Fibroblast of the conjunctiva (primary cell): ENCODE measurements around the gene GBA2.

Experiments
- DNase-seq: peaks from one replicate; pipeline ENCODE4 v3.0.0-alpha.2; 2010; ENCODE audit warnings: low read depth

Gene GBA2

DNA sequence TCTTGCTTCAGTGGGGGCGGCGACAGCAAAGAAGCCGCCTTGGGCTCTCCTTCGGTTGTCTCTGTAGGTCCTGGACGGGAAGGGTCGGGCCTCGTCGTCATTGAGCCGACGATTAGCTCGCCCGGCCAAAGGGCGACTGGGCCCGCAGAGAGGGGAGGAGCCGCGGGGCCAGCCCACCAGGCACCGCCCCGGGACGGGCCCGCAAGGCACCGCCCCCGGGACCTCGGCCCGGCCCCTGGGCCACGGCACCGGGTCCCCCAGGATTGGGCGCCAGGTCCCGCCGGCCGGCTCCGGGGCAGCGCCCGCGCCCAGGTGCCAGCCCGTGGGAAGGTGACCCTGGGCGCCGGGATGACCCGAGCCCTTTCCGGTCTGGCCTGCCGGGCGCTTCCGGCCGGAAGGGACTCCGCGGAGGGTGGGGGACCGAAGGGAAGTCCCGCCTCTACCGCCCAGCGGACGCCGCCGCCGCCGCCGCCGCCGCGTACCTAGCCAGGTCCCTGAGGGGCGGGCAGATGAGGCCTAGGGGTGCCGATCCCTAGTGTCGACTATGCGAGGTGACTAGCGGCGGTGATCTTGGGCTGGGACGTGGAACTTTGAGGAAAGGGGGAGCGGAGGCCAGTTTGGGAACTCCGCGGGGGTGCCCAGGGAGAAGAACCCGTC is at the start of gene GBA2, which contains the start of gene RGP1:
Gene GBA2 (minus strand): TSS at position 371 of the 657 bp plus-strand sequence. CDS start 524 bp downstream, outside the sequence.
Gene RGP1 (plus strand): TSS at position 430 of the 657 bp plus-strand sequence. CDS start 469 bp downstream, outside the sequence.
- DNase-seq: no peak

DNA sequence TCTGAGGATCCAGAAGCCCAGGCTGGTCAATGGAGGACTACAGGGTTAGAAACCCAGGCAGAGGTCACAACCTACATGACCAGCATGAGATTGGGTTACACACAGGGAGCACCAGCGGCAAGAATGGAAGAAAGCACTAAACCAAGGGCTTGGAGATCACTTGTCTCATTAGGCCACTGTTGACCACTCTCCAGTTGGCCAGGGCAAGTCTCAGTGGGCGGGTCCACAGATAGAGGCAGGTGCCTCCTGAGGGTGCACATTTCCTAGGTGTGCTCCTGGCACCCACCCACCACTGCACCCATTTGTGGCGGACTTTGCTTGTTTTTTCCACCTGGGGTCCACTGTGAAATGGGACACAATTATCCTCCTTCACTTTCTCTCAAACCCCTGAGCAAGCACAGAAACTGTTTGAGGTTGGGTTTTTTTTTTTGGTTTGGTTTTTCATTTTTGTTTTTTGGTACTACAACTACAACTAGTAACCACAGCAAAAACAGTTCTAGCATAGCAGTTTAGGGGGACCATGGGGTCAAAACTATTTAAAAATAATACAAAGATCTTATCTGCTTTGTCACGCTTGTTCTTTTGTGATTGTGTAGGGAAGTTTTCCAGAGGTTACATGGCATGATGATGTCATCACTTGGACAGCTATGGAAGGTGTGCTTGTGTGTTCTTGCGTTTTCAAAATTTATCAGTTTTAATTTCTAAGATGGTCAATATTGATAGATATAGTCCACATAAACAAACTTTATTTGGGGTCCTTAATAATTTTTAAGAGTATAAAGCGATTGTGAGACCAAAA is 48.5 kb upstream of the GBA2 start:
- DNase-seq: no peak

DNA sequence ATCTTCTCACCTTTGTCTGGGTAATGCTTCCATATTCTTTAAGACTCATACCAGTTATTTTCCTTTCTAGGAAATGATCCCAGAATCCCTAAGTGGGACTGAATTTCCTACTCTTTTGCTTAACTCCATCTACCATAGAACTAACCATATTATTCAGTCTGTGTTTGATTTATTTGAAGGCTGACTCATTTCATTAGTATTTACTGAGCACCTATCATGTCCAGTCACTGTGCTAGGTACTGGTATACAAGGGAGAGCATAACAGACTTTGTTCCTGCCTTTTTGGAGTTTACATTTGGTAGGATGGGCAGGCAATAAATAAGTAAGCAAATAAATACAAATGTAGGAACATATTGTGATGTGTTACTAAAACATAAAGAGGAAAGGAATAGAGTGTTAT is 46.7 kb upstream of the GBA2 start:
- DNase-seq: no peak

- no peak for DNase-seq
These were observed 44.4 kb upstream of the GBA2 start for GRCh38 chr9:35793461-35793860.

DNA sequence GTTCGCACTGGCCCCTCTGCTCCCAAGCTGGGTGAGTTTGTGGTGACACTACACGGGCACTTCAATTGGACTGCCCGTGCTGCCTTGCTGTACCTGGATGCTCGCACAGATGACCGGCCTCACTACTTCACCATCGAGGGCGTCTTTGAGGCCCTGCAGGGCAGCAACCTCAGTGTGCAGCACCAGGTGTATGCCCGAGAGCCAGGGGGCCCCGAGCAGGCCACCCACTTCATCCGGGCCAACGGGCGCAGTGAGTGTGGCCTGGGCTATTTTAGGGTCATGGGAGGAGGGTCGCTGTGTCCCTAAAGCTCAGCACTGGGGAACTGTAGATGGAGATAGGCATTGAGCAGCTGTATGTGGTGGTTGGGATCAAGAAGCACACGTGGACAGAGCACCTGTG is 43.8 kb upstream of the GBA2 start:
- DNase-seq: no peak

DNA sequence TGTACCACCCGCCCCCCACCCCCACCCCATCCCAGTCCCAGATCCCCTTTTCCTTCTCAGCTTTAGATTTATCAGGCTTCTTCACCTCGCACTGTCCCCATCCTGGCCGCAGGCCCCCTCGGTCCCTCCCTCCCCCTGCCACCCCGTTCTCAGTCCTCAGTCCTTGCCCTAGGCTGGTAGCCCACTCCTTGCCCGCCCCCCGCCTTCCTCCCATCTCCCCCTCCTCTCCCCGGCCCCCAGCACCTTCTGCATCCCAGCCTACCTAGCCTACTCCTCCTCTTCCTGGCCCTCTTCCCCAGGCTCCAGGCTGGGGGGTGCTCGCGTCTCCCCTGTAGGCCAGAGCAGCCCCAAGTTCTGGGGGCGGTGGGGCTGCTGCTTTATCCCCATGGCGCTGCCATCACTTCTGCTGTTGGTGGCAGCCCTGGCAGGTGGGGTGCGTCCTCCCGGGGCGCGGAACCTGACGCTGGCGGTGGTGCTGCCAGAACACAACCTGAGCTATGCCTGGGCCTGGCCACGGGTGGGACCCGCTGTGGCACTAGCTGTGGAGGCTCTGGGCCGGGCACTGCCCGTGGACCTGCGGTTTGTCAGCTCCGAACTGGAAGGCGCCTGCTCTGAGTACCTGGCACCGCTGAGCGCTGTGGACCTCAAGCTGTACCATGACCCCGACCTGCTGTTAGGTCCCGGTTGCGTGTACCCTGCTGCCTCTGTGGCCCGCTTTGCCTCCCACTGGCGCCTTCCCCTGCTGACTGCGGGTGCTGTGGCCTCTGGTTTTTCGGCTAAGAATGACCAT is 43.2 kb upstream of the GBA2 start:
- DNase-seq: no peak

GRCh38 chr9:35791297-35791921 is 42.4 kb upstream of the GBA2 start, which contains the start of gene NPR2:
NPR2 (plus strand) TSS chr9:35791591; CDS start chr9:35792409, 818 bp downstream.
- no peak for DNase-seq

DNA sequence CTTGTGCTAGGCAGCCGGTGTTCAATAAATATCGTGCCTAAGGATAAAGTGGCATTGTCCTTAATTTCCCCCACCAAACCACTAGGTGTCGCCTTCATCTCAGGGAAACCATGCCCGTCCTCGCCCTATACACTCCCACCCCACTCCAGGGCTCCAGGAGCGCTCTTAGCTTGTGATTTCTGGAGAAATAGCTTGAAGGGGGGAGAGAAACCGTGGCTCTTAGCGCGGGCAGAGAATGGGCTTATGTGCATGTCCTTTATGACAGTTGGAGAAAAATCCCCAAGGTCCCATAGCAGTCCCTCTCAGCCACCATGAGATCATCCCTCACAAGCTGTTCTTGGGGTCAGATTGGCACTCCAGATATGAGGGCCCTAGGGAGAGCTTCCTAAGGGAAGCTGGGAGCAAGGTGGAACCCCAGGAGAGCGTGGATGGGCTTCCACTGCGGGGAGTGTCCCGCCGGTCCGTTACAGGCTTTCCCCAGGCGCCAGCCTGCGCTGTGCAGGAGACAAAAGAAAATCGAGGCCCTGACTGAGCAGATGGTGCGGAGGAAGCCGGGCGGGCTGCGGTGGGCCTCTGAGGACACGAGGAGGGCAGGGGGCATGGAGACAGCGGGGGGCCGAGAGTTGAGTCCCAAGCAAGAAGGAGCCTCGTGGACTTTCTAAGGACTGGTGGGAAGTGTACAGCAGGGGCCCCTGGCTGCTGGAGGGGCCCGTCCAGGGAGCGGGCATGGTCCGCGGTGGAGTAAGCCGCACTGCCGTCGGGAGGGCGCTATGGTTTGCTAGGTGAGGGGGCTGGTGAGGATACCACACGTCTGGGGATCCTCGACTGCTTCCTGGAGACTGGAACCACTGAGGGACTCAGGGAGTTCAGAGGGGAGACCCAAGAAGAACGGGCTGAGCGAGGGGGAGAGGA is 41.6 kb upstream of the GBA2 start:
- peak; percentile 86 for DNase-seq

DNA sequence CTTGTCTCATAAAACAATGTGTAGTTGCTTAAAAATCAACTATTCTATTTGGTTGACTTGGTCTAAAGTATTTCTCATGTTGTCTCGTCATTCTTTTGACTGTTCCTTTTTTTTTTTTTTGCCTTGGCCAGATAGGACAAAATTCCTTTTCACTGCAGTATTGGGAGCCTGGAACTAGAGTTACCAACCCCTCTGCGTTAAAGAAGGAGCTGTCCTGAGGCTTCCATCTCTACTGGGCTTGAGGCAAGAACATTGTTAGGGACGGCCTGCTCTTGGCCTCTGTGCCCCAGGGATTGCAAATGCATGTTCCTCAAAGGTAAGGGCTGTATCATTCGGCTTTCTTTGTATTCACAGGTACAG is 41.0 kb upstream of the GBA2 start:
- no peak for DNase-seq

DNA sequence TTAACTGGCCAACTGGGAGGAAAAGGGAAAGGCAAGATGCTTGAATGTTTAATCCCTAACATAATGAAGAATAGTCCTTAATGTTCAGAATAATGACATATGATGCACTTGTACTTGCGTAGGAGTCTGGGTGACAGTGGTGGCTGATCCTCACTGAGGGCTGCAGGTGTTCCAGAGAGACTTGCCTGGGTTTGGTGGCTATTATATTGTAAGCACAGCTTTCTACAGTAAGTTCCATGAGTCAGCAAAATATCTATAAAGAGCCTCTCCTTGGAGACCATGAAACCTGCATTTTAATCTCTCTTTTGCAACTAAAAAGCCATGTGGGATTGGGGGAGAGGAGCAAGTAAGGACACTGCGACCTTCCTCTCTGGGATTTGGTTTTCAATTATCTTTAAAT is 40.5 kb upstream of the GBA2 start:
- no peak for DNase-seq

DNA sequence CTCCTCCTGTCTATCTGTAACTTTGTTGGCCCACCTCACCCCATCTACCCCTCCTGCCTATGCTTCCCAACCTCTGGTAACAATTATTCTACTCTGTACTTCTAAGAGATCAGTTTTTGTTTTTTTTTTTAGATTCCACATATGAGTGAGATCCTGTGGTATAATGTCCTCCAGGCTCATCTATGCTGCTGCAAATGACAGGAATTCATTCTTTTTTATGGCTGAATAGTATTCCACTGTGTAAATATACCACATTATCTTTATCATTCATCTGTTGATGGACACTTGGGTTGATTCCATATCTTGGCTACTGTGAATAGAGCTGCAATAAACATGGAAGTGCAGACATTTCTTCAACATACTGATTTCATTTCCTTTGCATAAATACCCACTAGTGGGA is 34.4 kb upstream of the GBA2 start:
- DNase-seq: no peak

DNA sequence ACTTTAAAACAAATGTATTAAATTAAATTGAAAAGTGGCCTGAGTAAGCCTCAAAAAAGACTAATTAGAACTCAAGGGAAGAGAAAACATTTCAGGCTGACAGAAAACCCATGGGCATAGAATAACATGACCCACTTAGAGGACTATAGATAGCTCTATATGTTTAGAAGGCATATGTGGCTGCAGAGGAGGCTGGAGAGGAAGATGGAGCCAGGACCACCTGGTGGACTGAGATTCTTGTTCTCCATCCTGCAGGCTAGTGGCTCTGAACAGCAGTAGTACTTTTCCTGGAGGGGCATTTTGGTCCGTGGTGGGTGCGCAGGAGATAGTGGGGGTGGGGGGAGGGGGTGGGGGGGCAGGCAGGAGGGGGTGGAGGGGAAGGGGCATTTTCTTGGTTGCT is 32.0 kb upstream of the GBA2 start:
- DNase-seq: no peak

DNA sequence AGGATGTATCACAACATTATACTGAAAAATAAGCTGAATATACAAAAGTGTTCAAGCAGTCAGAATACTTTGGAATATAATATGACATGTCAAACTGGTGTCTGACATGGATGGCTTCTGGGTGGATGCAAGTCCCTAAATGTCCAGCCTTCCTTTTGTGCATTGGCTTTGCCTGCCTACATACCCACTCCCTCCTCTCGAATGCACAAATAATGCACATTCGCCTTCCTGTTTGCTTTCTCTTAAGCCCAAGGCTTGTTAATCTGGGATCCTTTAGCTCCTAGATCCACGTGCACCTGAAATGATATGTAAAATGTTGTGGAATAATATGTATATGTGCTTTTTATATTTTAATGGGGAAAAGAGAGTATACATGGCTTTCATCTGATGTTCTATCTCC is 29.5 kb upstream of the GBA2 start:
- no peak for DNase-seq

GRCh38 chr9:35776018-35776417 is 27.0 kb upstream of the GBA2 start:
- no peak for DNase-seq

GRCh38 chr9:35774907-35775635 is 26.0 kb upstream of the GBA2 start:
- DNase-seq: no peak

DNA sequence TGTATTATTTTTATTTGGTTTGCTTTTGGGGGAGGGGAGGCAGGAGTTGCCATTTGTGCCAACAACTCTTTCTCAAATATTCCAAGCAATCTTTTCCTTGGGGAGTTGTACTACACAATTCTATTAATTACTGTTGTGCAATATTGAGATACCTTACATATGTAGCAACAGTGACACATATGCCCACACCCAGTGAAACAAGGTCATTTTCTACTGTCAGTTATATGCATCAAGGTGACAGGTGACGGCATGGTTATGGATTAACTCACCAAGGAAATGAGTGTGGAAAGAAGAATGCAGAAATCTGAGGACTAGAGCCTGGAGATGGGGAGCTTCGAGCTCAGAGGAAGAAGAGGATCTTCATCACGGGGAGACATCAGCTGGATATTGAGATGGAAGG is 22.9 kb upstream of the GBA2 start:
- DNase-seq: no peak

DNA sequence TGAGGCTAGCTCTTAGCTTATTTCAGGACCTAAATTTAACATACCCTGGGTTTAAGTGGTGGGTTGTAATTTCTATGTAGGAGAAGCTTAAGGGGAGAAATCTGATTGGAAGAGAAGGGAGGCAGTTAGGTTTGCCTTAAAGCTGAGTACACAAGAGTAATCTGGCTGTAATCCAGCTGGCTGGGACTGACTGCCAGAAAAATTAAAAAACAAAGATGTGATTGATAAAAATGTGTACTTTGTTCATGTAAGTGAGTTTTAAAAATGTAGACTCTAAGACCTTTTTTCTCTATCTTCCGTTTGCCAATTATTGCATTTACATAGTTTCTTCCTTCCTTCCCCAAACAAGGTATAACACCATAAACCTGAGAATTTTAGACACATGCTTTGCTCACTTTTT is 22.5 kb upstream of the GBA2 start:
- no peak for DNase-seq

DNA sequence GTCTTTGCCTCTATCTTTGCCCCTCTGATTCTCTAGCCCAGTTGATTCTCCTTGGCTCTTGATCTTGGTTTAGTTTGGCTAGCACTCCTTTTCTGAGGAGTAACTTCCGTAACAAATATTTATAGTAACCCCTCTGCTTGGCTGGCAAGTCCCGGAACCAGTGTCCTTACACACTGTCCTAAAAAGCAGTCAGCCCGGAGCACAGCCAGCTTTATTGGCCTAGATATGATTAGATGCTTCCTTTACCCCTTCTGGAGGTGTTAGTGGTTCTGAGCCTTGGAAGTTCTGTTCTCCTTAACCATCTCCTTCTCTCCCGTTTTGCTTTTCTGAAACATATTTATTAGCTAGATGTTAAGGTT is 22.0 kb upstream of the GBA2 start:
- DNase-seq: no peak

GRCh38 chr9:35769763-35770162 is 20.7 kb upstream of the GBA2 start:
- DNase-seq: no peak

DNA sequence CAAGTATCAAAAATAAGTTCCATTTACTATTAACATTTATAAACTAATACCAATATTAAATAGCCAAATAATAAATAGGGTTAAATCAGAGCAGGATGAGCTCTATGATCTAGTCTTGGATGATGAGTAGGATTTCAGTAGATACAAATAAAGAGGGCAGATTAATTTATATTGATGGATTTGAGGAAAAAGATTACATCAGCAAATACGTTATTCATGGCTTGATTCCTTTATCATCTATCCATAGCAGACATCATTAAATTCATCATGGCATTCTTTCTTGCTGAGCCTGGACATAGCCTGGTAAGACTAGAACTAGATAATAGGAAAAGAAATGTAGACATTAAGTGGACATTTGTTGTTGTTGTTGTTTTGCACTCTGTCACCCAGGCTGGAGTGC is 18.4 kb upstream of the GBA2 start:
- DNase-seq: no peak

- DNase-seq: no peak
These were observed 18.0 kb upstream of the GBA2 start for GRCh38 chr9:35766997-35767396.
